COLO668 (cell line): Measurements from ENCODE around the gene PTPRG.
A peak's percentile ranks its signal among the peaks of the same experiment; 100 is the strongest.
"Not testable (repeated sequence)": the region's sequence is repeated elsewhere in the genome, so short reads cannot be mapped to it uniquely, and the experiment has no call there.

ENCODE experiments used
- DNase-seq: peaks from one replicate; lab custom pipeline; 2025; ENCODE audit not compliant: unreplicated experiment; lab: John Stamatoyannopoulos, UW

PTPRG gene

GRCh38 chr3:61682671-61683548, 121.5 kb downstream of the PTPRG start:
- DNase-seq, result no peak

- DNase-seq, result no peak
These were observed 122.3 kb downstream of the PTPRG start for GRCh38 chr3:61683549-61684236.

GRCh38 chr3:61684386-61684785, 123.0 kb downstream of the PTPRG start:
- DNase-seq, result no peak

GRCh38 chr3:61685755-61686154, 124.4 kb downstream of the PTPRG start:
- peak; percentile 29 for DNase-seq

- DNase-seq, result no peak
These were observed 124.9 kb downstream of the PTPRG start for GRCh38 chr3:61686228-61686648.

- DNase-seq, result no peak
These were observed 125.8 kb downstream of the PTPRG start for GRCh38 chr3:61687206-61687605.

GRCh38 chr3:61687663-61688306, 126.4 kb downstream of the PTPRG start:
- no peak for DNase-seq

- DNase-seq, result no peak
These were observed 127.1 kb downstream of the PTPRG start for GRCh38 chr3:61688307-61688984.

GRCh38 chr3:61690016-61690415, 128.6 kb downstream of the PTPRG start:
- no peak for DNase-seq

- DNase-seq, result no peak
These were observed 130.1 kb downstream of the PTPRG start for GRCh38 chr3:61691466-61691865.

GRCh38 chr3:61697301-61697700, 135.9 kb downstream of the PTPRG start:
- DNase-seq, result no peak

GRCh38 chr3:61698278-61699072, 137.1 kb downstream of the PTPRG start:
- not testable (repeated sequence) for DNase-seq

GRCh38 chr3:61699622-61700021, 138.3 kb downstream of the PTPRG start:
- no peak for DNase-seq

GRCh38 chr3:61701011-61701410, 139.6 kb downstream of the PTPRG start:
- no peak for DNase-seq

- no peak for DNase-seq
These were observed 141.1 kb downstream of the PTPRG start for GRCh38 chr3:61702453-61702852.

- peak; percentile 12 for DNase-seq
These were observed 143.4 kb downstream of the PTPRG start for GRCh38 chr3:61704807-61705206.

- DNase-seq, result no peak
These were observed 146.1 kb downstream of the PTPRG start for GRCh38 chr3:61707492-61707891.

- DNase-seq, result not testable (repeated sequence)
These were observed 149.5 kb downstream of the PTPRG start for GRCh38 chr3:61710920-61711319.

GRCh38 chr3:61714225-61714624, 152.9 kb downstream of the PTPRG start:
- DNase-seq, result no peak

- no peak for DNase-seq
These were observed 154.6 kb downstream of the PTPRG start for GRCh38 chr3:61715886-61716527.
